OCI-LY7 (cell line): ENCODE data around the gene RAMP1. TPM values are rescaled to one million over a fixed set of nuclear protein-coding genes. Genes with fewer than 3 reads are reported as not detected.

Experiments used
- BruUV-seq: library from RNA; stranded (reverse); fragments of 400-500 nt; replicated peaks from 2 replicates; lab custom pipeline; 2021; lab: Mats Ljungman, UMichigan
- CTCF ChIA-PET: fragments of 300-600 bp; sonication (Branson Sonifier 250); formaldehyde crosslinking; loops from one replicate; lab custom pipeline; 2022; ENCODE audit warnings: antibody characterized with exemption; ENCODE audit not compliant: unreplicated experiment; lab: Charles Lee
- POLR2A ChIA-PET: fragments of 300-600 bp; sonication (Branson Sonifier 250); formaldehyde crosslinking; loops from one replicate; lab custom pipeline; 2022; ENCODE audit warnings: antibody characterized with exemption; lab: Charles Lee
- DNase-seq: peaks from one replicate; pipeline ENCODE4 v3.0.0-alpha.2; 2015; ENCODE audit warnings: low spot score
- H2AFZ ChIP-seq: fragments of 200-600 bp; sonication (generic), shearing (Covaris generic); 2 replicates; pipeline ENCODE4 v1.6.1; 2014; ENCODE audit warnings: mild to moderate bottlenecking, antibody characterized with exemption, low read length, moderate library complexity
- H3K27ac ChIP-seq: fragments of 200-600 bp; sonication (generic); 2 replicates; pipeline ENCODE4 v1.5.1; 2014; ENCODE audit warnings: mixed run types, low read depth, mild to moderate bottlenecking, moderate library complexity, low read length, inconsistent platforms; ENCODE audit not compliant: poor library complexity, severe bottlenecking
- H3K36me3 ChIP-seq: fragments of 200-600 bp; sonication (generic); 2 replicates; pipeline ENCODE4 v1.6.1; 2014; ENCODE audit warnings: mild to moderate bottlenecking, antibody characterized with exemption, low read length, moderate library complexity, mixed read lengths; ENCODE audit not compliant: insufficient read depth
- H3K4me1 ChIP-seq: fragments of 200-600 bp; sonication (generic); 2 replicates; pipeline ENCODE4 v1.5.1; 2014; ENCODE audit warnings: mild to moderate bottlenecking, low read length; ENCODE audit not compliant: insufficient read depth, poor library complexity, severe bottlenecking
- H3K4me2 ChIP-seq: fragments of 200-600 bp; sonication (generic); 2 replicates; pipeline ENCODE4 v1.6.1; 2014; ENCODE audit warnings: mild to moderate bottlenecking, low read length
- H3K4me3 ChIP-seq: fragments of 200-600 bp; sonication (generic); 2 replicates; pipeline ENCODE4 v1.5.1; 2014; ENCODE audit warnings: mild to moderate bottlenecking, low read depth, low read length; ENCODE audit not compliant: poor library complexity, severe bottlenecking
- H3K79me2 ChIP-seq: fragments of 200-600 bp; sonication (generic); 2 replicates; pipeline ENCODE4 v1.6.1; 2016; ENCODE audit warnings: low read depth, mild to moderate bottlenecking, low read length, moderate library complexity, mixed read lengths; ENCODE audit not compliant: insufficient read depth
- H3K9me2 ChIP-seq: fragments of 200-600 bp; sonication (generic); 2 replicates; pipeline ENCODE4 v1.6.1; 2016; ENCODE audit warnings: mild to moderate bottlenecking, low read length, mixed read lengths; ENCODE audit not compliant: insufficient read depth
- H3K9me3 ChIP-seq: fragments of 200-600 bp; sonication (generic); 2 replicates; pipeline ENCODE4 v1.6.1; 2014; ENCODE audit warnings: mild to moderate bottlenecking, mixed run types, low read length, mixed read lengths
- H4K20me1 ChIP-seq: fragments of 200-600 bp; sonication (generic); 2 replicates; pipeline ENCODE4 v1.6.1; 2014; ENCODE audit warnings: mild to moderate bottlenecking, antibody characterized with exemption, low read length, moderate library complexity, mixed read lengths; ENCODE audit not compliant: insufficient read depth
- CTCF ChIP-seq: fragments of 200-600 bp; sonication (generic); conservative IDR thresholded peaks from 2 replicates; pipeline ENCODE4 v1.5.1; 2014; ENCODE audit warnings: mild to moderate bottlenecking, antibody characterized with exemption, low read length, moderate library complexity, mixed read lengths
- EZH2phosphoT487 ChIP-seq: fragments of 200-600 bp; sonication (generic); IDR thresholded peaks from 2 replicates; pipeline ENCODE4 v1.6.1; 2018; ENCODE audit warnings: low read depth, borderline replicate concordance, mild to moderate bottlenecking, mixed run types, antibody characterized with exemption, low read length, moderate library complexity, mixed read lengths
- intact Hi-C: fragments of 100-400 bp; cut with micrococcal nuclease; formaldehyde crosslinking; loops from one replicate; pipeline ENCODE4 v1.10.0; 2022; ENCODE audit not compliant: unreplicated experiment
- total RNA-seq, 2 experiments: library from RNA; depleted of rRNA in 1 of 2; stranded (reverse); fragments of >200 nt in 1 of 2; shearing (Covaris generic) in 1 of 2; gene quantifications; 2 replicates each; pipeline ENCODE4 v1.2.3, GENCODE V29; 2014 to 2022

RAMP1 gene
- total RNA-seq, 2 experiments from 2014 or later = not detected

GRCh38 chr2:237820421-237820820, 39.0 kb upstream of the RAMP1 start:
- H3K4me1 ChIP-seq = no peaks in the 10 kb centered on the region
- H3K9me2 ChIP-seq = no peaks in the 10 kb centered on the region
- no peak for DNase-seq
- no peaks in the 10 kb centered on the region for H3K9me3 ChIP-seq
- H3K27ac ChIP-seq = no peak overlapping the region
- TF ChIP-seq EZH2phosphoT487 = no peak
- TF ChIP-seq CTCF = no peak
- H3K4me3 ChIP-seq = no peak overlapping the region
- no peaks in the 10 kb centered on the region for H3K79me2 ChIP-seq
- H4K20me1 ChIP-seq = no peaks in the 10 kb centered on the region
- no peak overlapping the region for H3K4me2 ChIP-seq
- BruUV-seq = no TSS peak
- H2AFZ ChIP-seq = no peak overlapping the region
- POLR2A ChIA-PET = interaction anchor here (0.7 kb wide), 1 partner anchor 9 kb away, joined by 3 read pairs; no protein-coding TSS in a partner anchor
- intact Hi-C loops = no loop called here
- no peaks in the 10 kb centered on the region for H3K36me3 ChIP-seq
- CTCF ChIA-PET = no interaction called here

GRCh38 chr2:237823544-237823943, 35.9 kb upstream of the RAMP1 start:
- ChIA-PET POLR2A (no interaction called here), CTCF (no interaction called here)
- H3K36me3 ChIP-seq = no peaks in the 10 kb centered on the region
- H3K9me2 ChIP-seq = no peaks in the 10 kb centered on the region
- no peak overlapping the region for H3K27ac ChIP-seq
- H3K4me2 ChIP-seq = no peak overlapping the region
- TF ChIP-seq EZH2phosphoT487 = no peak
- no peak for TF ChIP-seq CTCF
- H3K9me3 ChIP-seq = no peaks in the 10 kb centered on the region
- H2AFZ ChIP-seq = no peak overlapping the region
- DNase-seq = no peak
- no TSS peak for BruUV-seq
- no peaks in the 10 kb centered on the region for H3K79me2 ChIP-seq
- intact Hi-C loops = no loop called here
- H4K20me1 ChIP-seq = no peaks in the 10 kb centered on the region
- H3K4me3 ChIP-seq = no peak overlapping the region
- no peaks in the 10 kb centered on the region for H3K4me1 ChIP-seq

GRCh38 chr2:237824085-237824484, 35.3 kb upstream of the RAMP1 start:
- Histone ChIP-seq H3K79me2 (no peaks in the 10 kb centered on the region), H3K4me1 (no peaks in the 10 kb centered on the region), H3K9me3 (no peaks in the 10 kb centered on the region), H2AFZ (no peak overlapping the region), H3K9me2 (no peaks in the 10 kb centered on the region), H3K4me3 (no peak overlapping the region), H3K27ac (no peak overlapping the region), H3K4me2 (no peak overlapping the region), H3K36me3 (no peaks in the 10 kb centered on the region), H4K20me1 (no peaks in the 10 kb centered on the region)
- intact Hi-C loops = no loop called here
- POLR2A ChIA-PET = interaction anchor here (0.7 kb wide), 1 partner anchor 207 kb away, joined by 3 read pairs; no protein-coding TSS in a partner anchor
- no TSS peak for BruUV-seq
- CTCF ChIA-PET = no interaction called here
- TF ChIP-seq CTCF = no peak
- TF ChIP-seq EZH2phosphoT487 = no peak
- DNase-seq = no peak
